ENCODE measurements around the gene CHRD.
"Not testable (repeated sequence)": the region's sequence is repeated elsewhere in the genome, so short reads cannot be mapped to it uniquely, and the experiment has no call there.

The CHRD gene

DNA sequence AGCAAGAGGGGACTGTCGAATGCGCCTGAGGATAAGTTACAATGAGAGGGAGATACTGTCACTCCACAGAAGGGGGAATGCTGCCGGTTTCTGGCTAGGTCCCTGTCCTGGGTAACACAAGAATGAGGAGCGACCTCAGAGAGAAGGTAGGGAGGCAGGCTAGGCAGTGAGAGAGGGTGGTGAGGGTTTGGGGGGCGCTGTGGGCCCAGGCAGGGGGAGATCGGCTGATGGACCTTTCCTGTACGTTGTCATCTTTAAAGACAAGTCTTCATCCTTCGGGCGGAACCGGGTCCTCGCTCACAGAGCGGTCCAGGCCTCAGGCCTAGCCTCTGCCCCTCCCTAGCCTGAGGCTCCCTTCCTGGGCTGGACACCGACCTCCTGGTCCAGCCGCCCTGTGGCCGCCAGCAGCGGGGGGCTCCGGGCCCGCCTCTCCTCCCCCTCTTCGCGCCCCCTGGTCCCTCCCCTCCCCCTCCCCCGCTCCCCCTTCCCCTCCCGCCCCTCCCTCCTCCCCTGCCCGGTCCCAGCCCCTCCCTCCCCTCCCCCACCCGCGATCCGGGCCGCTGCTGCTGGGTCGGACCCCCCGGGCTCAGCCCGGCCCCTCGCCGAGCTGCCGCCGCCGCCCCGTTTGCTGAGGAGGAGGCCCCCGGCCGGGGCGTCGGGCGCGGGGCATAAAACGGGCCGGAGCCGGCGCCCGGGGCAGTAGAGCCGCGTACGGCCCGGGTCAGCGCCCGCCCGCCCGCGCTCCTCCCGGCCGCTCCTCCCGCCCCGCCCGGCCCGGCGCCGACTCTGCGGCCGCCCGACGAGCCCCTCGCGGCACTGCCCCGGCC, at the start of gene CHRD:
TSS of gene CHRD (plus strand) at position 697 of the 827 bp plus-strand sequence. CDS start 265 bp downstream, outside the sequence.
- no peak for DNase-seq

DNA sequence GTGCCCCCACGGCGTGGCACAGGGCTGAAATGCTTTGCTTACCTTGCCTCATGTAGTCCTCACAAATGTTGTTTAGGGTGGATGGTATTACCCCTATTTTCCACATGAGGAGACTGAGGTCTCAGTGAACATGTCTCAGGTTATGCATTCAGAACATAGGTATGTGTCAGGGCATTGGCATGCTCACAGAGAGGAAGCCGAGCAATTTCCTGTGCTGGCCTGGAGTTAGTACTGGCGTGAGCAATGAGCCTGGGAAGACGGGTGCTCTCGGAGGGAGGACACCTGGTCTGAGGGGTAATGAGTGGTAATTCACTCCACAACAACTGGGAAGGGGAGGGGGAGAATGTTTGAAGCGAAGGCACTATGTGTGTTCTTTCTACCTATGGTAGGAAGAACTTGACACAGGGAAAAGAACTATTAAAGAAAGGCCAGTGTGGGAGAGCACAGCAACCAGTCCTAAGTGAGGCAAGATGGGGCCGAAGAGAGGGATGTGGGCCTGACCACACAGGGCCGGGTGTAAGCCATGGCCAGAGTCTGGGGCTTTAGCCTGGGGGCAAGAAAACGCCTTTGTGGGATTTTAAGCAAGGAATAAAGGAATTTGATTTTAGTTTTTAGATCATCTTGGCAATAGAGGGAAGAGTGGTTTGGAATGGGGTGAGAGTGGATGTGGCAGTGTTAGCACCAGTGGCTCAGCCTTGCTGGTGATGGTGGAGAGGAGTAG, 47.3 kb upstream of the CHRD start:
- DNase-seq: no peak

GRCh38 chr3:184333190-184333589, 46.7 kb upstream of the CHRD start:
- no peak for DNase-seq

- DNase-seq: no peak
Observed at GRCh38 chr3:184333700-184334099, 46.2 kb upstream of the CHRD start.

- no peak for DNase-seq
Observed at GRCh38 chr3:184334470-184335158, 45.2 kb upstream of the CHRD start.

GRCh38 chr3:184335291-184335660, 44.6 kb upstream of the CHRD start:
- DNase-seq: no peak

- peak; percentile 89 to 94 for DNase-seq
Observed at GRCh38 chr3:184335661-184336546, 44.0 kb upstream of the CHRD start.

- no peak for DNase-seq
Observed at GRCh38 chr3:184336547-184337398, 43.1 kb upstream of the CHRD start.

DNA sequence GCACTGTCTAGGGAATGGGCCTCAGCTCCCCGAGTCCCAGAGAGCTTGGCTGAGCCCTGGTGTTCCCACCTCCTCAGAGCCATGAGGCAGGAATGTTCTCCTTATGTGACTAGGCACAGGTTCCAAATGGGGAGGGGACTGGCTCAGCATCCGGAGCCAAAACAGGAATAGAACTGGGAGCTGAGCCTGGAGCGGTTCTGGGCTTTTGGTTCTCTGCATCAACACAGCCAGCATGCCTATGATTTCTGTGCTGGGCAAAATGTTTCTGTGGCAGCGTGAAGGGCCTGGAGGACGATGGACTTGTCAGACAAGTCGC, 42.5 kb upstream of the CHRD start, which contains the start of gene FAM131A:
TSS of gene FAM131A (plus strand) at position 202 of the 316 bp plus-strand sequence. CDS start at position 233, 31 bp downstream.
- no peak for DNase-seq

DNA sequence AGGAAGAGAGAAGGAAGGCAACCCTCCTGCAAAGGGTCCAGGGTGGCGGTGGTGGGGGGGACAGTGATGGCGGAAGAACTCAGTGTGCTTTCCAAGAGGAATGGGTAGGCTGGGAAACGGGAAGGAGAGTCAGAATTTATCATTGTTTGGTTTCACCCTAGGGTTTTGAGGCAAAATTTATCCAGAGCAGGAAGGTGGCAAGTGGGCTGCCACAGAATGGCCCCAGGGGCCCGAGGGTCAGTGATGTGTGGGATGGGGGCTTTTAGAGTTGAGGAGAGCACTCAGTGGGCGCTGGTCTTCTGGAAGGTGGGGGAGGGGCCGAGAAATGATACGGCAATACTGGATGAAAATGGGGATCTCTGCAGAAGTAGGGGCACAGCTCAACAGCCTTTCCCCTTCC, 41.9 kb upstream of the CHRD start:
- no peak for DNase-seq

DNA sequence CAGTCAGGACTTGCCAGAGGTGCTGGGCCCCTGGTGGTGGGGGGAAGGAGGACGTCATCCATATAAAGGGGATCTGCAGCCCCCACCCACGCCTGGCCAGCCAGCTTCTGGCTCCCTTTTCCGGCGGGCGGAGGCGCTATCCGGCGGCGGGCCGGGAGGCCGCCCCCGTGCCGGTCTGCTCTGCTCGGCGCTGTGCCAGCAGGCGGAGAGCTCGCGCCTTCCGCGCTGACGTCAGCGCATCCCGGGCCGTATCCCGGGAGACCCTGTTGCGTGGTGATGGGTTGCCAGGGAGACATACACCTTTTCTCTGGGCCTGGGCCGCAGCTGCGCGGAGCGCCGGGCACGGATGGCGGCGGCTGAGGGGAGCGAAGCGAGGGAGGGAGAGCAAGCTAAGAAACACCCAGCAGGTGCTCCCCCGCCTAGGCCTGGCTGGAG, 41.3 kb upstream of the CHRD start:
- DNase-seq: no peak

DNA sequence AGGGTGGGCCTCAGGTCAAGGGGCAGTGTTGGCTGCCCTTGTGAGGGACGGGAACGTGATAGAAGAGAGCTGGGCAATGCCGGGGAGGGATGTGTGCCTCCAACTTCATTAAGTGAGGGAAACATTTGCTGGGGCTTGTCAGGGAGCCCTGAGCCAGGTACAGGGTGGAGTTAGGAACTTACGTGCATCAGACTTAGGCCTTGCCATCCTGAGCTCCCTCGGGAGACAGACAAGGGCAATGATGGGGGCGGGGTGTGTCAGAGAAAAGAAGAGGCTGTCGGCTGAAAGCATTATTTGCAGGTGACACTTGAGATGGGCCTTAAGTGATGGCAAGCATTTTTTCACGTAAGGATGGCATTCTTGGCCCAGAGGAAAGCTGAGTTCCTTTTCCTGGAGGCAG, 40.9 kb upstream of the CHRD start:
- no peak for DNase-seq

DNA sequence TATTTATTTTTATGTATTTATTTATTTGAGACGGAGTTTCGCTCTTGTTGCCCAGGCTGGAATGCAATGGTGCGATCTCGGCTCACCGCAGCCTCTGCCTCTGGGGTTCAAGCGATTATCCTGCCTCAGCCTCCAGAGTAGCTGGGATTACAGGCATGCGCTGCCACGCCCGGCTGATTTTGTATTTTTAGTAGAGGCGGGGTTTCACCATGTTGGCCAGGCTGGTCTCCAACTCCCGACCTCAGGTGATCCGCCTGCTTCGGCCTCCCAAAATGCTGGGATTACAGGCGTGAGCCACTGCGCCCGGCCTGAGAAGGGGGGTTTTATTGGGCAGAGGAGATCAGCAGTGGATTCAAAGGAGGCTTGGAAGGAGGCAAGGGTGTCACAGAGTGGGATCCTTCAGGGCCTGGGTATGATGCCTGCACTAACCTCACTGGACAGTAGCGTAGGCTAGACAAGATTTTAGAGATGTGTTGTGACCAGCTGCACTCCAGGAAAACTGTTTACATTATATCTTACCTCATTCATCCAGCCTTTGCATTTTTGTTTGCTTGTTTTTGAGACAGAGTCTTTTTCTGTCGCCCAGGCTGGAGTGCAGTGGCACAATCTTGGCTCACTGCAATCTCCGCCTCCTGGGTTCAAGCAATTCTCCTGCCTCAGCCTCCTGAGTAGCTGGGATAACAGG, 40.3 kb upstream of the CHRD start:
- DNase-seq: not testable (repeated sequence)

DNA sequence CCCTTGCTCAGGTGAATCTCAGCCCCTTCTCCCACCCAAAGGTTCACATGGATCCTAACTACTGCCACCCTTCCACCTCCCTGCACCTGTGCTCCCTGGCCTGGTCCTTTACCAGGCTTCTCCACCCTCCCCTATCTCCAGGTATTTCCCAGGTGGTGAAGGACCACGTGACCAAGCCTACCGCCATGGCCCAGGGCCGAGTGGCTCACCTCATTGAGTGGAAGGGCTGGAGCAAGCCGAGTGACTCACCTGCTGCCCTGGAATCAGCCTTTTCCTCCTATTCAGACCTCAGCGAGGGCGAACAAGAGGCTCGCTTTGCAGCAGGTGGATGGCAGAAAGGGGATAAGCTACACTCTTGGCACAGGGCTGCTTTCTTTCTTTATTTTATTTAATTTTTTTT, 37.9 kb upstream of the CHRD start:
- no peak for DNase-seq

- DNase-seq: no peak
Observed at GRCh38 chr3:184343200-184343876, 36.5 kb upstream of the CHRD start.

GRCh38 chr3:184344579-184345316, 35.1 kb upstream of the CHRD start:
- DNase-seq: no peak

GRCh38 chr3:184345317-184346144, 34.3 kb upstream of the CHRD start:
- DNase-seq: no peak

DNA sequence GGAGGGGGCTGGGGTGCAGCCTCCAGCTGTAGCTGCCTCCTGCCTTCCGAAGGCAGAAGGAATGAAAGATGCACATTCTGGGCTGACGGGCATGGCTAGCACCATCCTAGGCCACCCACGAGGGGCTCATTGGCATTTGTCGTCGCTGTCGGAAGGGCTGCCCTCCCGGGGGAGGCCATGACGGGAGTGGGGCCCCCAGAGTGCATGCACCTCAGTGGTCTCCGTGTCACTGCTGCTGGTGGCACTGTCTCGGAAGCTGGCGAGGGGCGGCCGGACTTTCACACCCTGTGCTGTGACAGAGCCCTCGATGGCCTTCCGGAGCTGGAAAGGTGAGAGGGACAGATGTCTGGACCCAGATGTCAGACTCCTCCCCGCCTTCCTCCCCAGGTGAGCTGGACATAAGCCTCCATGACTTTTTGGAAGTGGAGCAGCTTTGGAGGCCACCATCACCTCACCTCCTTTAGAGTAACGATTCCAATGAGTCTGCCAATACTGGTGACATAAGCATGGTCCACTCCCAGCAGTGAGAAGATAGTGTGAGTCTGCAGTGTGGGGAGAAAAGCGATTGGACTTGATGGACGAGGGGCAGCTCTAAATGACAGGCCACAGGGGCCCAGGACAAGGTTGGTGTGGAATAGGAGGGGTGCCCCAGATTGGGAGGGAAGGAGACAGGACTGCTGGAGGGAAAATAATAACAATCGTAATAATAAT, 33.2 kb upstream of the CHRD start:
- no peak for DNase-seq
